LNCaP clone FGC (cell line): Measurements from ENCODE around the gene GNB1.
A peak's percentile ranks its signal among the peaks of the same experiment; 100 is the strongest.

ENCODE experiments used
- DNase-seq: peaks from one replicate; pipeline ENCODE4 v3.0.0-alpha.2; 2011; ENCODE audit warnings: low read depth
- H3K4me3 ChIP-seq: 2 replicates; pipeline ENCODE4 v1.5.1; 2011; ENCODE audit warnings: mild to moderate bottlenecking, low read depth, low read length, control low read depth
- CTCF ChIP-seq: IDR thresholded peaks from 2 replicates; pipeline ENCODE4 v1.5.1; 2012; ENCODE audit warnings: mild to moderate bottlenecking; ENCODE audit not compliant: control insufficient read depth, insufficient read depth; ENCODE audit errors: extremely low read depth

The GNB1 gene

DNA sequence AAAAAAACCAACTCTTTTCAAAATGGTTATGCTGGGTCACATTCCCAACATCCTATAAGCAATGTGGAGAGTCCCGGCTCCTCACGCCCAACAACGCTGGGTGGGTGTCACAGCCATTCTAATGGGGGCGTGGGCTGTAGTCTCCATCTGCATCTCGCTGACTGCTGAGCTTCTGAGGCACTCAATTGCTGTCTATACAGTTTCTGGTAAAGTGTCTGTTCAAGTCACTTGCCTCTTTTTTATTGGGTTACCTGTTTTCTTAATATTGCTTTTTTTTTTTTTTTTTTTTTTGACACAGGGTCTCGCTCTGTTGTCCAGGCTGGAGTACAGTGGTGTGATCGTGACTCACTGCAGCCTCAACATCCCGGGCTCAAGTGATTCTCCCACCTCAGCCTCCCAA, 54.8 kb downstream of the GNB1 start:
- no peak for TF ChIP-seq CTCF
- H3K4me3 ChIP-seq: no peak overlapping the region
- DNase-seq: no peak

GRCh38 chr1:1835546-1835945, 55.3 kb downstream of the GNB1 start:
- no peak for DNase-seq
- no peak for TF ChIP-seq CTCF
- no peak overlapping the region for H3K4me3 ChIP-seq

- no peak for DNase-seq
- TF ChIP-seq CTCF: no peak
- H3K4me3 ChIP-seq: no peak overlapping the region
Observed at GRCh38 chr1:1833916-1834325, 57.0 kb downstream of the GNB1 start.

DNA sequence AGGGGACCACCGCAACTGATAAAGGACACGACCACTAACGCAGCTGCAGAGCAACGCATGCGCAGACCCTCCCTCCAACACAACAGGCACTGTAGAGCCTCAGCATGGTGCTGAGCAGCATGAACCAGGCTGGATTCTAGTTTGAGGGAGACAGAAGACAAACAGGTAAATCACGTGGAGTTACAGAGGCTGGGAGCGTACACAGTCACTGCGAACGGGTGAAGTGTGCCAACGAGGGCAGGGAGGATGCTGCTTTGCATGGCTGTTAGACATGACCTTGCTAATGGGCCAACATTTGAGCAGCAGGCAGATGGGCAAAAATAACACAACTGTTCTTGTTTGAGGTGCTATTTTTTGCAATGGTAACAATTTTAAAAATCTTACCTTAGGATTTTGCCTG, 57.4 kb downstream of the GNB1 start:
- DNase-seq: peak; percentile 72
- H3K4me3 ChIP-seq: no peak overlapping the region
- no peak for TF ChIP-seq CTCF

- no peak for DNase-seq
- TF ChIP-seq CTCF: no peak
- no peak overlapping the region for H3K4me3 ChIP-seq
Observed at GRCh38 chr1:1832820-1833219, 58.1 kb downstream of the GNB1 start.

- no peak for TF ChIP-seq CTCF
- no peak for DNase-seq
- no peak overlapping the region for H3K4me3 ChIP-seq
Observed at GRCh38 chr1:1832166-1832565, 58.7 kb downstream of the GNB1 start.

- DNase-seq: no peak
- no peak for TF ChIP-seq CTCF
- H3K4me3 ChIP-seq: no peak overlapping the region
Observed at GRCh38 chr1:1827089-1827848, 63.6 kb downstream of the GNB1 start.
